ENCODE measurements around the gene MIEN1.

Gene MIEN1

DNA sequence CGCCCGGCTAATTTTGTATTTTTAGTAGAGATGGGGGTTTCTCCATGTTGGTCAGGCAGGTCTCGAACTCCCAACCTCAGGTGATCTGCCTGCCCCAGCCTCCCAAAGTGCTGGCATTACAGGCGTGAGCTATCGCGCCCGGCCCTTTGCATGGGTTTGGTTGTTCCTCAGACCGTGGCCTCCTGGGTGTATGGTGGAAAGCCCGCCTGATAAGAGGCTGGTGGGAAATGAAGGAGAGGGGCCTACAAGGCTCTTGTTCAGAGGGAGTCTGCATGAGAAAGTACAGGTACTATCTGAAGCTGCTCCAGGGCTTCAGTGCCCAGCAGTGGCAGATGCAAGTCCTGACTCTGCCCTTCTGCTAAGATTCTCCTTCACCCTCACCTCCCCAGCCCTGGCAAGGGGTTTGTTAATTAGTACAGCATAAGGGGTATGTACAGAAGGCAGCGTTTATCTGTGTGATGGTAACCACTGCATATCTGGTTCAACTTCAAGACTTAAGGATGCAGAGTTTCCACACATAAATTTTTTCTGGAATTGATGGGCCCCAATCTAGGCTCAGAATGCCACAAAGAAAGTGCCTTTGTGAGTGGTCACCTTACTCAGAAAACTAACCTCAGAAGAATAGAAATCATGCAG is 31.6 kb upstream of the MIEN1 start:
- H3K4me3 ChIP-seq (ENCODE audit: low read depth, low read length), result no peak overlapping the region
- TF ChIP-seq, protein P1, sequence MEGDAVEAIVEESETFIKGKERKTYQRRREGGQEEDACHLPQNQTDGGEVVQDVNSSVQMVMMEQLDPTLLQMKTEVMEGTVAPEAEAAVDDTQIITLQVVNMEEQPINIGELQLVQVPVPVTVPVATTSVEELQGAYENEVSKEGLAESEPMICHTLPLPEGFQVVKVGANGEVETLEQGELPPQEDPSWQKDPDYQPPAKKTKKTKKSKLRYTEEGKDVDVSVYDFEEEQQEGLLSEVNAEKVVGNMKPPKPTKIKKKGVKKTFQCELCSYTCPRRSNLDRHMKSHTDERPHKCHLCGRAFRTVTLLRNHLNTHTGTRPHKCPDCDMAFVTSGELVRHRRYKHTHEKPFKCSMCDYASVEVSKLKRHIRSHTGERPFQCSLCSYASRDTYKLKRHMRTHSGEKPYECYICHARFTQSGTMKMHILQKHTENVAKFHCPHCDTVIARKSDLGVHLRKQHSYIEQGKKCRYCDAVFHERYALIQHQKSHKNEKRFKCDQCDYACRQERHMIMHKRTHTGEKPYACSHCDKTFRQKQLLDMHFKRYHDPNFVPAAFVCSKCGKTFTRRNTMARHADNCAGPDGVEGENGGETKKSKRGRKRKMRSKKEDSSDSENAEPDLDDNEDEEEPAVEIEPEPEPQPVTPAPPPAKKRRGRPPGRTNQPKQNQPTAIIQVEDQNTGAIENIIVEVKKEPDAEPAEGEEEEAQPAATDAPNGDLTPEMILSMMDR (IDR thresholded peaks at IDR 0.05; ENCODE audit: low read depth, low read length, missing control alignments), result no peak
- in situ Hi-C loops (cut with HindIII; ENCODE audit: low sequenced_read_pairs), result no loop called here
- DNase-seq (ENCODE audit: low read depth), result no peak

DNA sequence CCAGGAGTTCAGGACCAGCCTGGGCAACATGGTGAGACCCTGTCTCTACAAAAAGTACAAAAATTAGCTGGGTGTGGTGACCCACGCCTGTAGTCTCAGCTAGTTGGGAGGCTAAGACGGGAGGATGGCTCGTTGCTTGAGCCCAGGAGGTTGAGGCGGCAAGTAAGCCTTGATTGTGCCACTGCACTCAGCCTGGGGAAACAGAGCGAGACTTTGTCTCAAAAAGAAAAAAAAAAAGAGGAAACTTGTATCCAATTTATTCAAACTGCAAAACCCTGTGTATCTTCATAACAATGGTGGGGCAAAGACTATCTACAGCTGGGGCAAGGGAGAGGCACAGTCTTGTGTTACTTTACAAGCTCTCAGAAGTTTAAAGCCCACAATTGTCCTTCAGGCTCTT is 28.9 kb upstream of the MIEN1 start:
- H3K4me3 ChIP-seq (ENCODE audit: low read depth, low read length), result no peak overlapping the region
- in situ Hi-C loops (cut with HindIII; ENCODE audit: low sequenced_read_pairs), result no loop called here
- TF ChIP-seq, protein P1 (IDR thresholded peaks at IDR 0.05; ENCODE audit: low read depth, low read length, missing control alignments), result no peak
- DNase-seq (ENCODE audit: low read depth), result no peak

DNA sequence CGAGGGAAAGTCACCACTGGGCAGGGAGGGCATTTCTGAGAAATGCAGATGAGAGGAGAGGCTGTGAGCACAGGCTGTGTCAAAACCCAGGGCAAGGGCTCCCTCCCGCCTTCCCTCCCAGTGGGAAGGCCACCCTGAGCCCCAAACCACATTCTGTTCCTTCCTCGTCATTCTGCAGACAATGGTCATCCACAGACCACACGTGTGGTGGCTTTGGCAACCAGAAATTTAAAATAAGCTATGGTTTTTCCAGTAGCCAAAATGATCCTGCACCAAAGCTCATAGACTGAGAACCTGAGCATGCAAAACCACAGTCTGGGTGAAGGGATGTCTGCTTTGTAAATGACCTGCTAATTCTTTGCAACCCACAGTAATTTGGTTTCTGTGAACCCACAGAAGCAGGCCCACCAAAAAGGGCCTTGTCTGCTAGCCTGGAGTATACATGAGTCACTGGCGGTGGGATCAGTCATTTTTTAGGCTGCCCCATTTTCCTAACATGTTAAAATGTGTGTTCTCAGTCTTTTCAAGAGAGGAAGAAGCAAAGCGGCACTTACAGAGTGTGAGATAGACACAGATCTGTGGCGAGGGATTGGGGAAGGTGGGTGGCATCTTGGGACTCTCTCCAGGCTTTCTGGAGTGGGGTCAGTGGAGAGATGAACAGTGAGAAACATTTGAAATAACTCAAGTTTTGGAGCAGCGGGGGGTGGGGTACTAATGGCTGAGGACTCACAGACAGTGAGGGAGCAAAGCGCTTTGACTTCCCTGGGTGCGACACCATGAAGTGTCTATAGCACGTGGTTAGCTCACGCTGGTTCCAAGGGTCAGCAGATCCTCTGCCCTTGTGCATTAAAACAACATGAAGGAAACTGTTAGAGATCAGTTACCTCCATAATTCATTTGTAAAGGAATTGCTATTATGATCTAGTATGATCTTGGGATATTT is 27.9 kb upstream of the MIEN1 start:
- TF ChIP-seq, protein P1 (IDR thresholded peaks at IDR 0.05; ENCODE audit: low read depth, low read length, missing control alignments), result no peak
- no peak overlapping the region for H3K4me3 ChIP-seq (ENCODE audit: low read depth, low read length)
- DNase-seq (ENCODE audit: low read depth), result peak; percentile 88
- in situ Hi-C loops (cut with HindIII; ENCODE audit: low sequenced_read_pairs), result no loop called here

DNA sequence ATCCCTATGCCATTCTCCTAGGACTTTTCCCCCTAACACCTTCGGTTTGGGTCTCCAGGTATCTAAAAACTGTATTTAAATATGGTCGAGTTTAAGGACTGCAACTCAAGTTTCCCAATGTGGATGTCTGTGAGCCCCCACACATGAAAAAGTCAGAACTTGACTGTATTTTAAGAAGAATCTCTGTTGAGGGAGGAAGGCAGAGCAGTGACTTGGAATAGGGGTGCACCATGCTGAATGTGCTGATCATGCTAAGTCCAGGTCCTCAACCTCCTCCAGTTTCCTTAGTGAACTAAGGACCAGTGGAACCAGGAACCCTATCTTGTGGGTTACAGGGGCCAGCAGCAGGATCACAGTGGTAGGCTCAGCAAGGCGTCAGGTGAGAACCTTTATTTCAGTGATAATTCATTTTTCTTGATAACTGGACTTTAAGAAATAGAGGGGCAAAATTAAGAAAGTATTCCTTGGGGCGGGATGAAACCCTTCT is 26.9 kb upstream of the MIEN1 start:
- in situ Hi-C loops (cut with HindIII; ENCODE audit: low sequenced_read_pairs), result no loop called here
- H3K4me3 ChIP-seq (ENCODE audit: low read depth, low read length), result no peak overlapping the region
- no peak for DNase-seq (ENCODE audit: low read depth)
- TF ChIP-seq, protein P1 (IDR thresholded peaks at IDR 0.05; ENCODE audit: low read depth, low read length, missing control alignments), result no peak

DNA sequence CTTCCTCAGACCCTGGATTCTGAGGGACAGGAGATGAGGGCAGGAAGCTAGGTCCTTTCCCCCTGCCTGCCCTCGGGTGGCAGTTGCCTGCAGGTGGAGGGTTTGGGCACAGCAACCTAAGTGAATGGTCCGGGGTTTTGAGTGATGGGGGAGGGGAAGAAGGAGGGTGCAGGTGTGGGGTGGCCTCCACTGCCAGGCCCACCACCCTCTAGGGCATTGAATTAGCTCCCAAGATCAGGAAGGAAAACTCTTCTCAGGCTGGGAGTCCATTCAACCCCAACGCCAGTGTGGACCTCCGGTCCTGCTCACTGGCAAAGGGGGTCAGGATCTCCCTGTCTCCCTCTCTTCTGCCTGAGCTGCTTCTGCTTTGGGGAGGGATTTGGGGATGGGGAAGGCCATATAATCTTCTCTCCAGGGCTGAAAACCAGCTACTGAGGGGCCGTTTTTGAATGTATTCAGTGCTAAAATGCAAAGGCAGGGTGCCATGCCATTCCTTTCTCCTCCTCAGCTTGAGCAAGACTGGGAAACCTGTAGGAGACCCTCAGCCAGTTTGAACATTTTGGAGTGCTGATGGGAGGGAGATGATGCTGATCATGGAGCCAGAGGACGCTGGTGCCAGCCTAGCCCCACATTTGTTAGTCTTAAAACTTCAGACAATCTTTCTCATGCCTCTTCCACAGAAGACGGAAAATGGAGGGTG is 26.2 kb upstream of the MIEN1 start:
- in situ Hi-C loops (cut with HindIII; ENCODE audit: low sequenced_read_pairs), result no loop called here
- TF ChIP-seq, protein P1 (IDR thresholded peaks at IDR 0.05; ENCODE audit: low read depth, low read length, missing control alignments), result no peak
- no peak for DNase-seq (ENCODE audit: low read depth)
- H3K4me3 ChIP-seq (ENCODE audit: low read depth, low read length), result no peak overlapping the region

All from astrocyte of the cerebellum (primary cell).